Frontal cortex (tissue), 4 donors: ENCODE measurements around the gene MAP2K7. TPM values are rescaled to one million over a fixed set of nuclear protein-coding genes. Genes with fewer than 3 reads are reported as not detected.
"Not testable (repeated sequence)": the region's sequence is repeated elsewhere in the genome, so short reads cannot be mapped to it uniquely, and the experiment has no call there.

Source experiments
- DNase-seq, 2 donors: peaks; one replicate each; pipeline ENCODE4 v3.0.0; 2012; ENCODE audit warnings: low spot score in 2 of 2
- FAIRE-seq: peaks from 2 replicates; lab custom pipeline; 2012; peaks lifted over from hg19 to GRCh38; lab: Jason Lieb, UNC
- total RNA-seq: library from RNA; depleted of rRNA; stranded (reverse); fragments of >200 nt; gene quantifications from one replicate; pipeline ENCODE4 v1.2.3, GENCODE V29; 2014
- donor health status: control.
- donor health status: control.
- donor health status: control.

MAP2K7 gene
- 5.7 TPM for total RNA-seq

GRCh38 chr19:7903244-7904073 lies at the start of gene MAP2K7:
TSS of gene MAP2K7 (plus strand) at chr19:7903877. CDS start at chr19:7903945, 68 bp downstream.
- peak; percentile 100 for DNase-seq
- FAIRE-seq: peak; percentile 81

- no peak for FAIRE-seq
- peak in 1 of 2 donors; percentile 15 for DNase-seq
Measured at GRCh38 chr19:7855426-7856108, 48.1 kb upstream of the MAP2K7 start.

DNA sequence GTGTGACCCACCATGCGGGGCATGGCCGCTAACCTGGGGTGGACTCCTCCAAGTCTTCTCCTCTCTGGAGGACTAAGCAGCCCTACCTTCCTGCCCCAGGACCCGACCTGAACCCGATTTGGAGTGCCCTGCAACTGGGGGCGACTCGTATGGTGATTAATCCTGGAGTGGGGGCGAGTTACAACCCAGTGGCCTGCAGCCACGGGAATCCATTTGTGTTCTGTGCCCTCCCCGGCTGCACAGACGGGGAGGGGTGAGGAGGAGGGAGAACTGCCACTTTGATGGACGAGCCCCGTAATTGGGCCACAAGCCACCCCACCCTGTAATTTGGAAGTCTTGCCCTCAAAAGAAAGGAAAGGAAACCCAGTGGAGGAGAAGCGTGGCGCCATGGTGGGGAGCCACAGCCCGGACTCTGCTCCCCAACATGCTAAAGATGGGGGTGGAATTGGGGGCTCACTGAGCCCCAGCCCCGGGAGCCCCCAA lies 47.5 kb upstream of the MAP2K7 start:
- DNase-seq (peak in 1 of 2 donors; percentile 28), FAIRE-seq (no peak)

DNA sequence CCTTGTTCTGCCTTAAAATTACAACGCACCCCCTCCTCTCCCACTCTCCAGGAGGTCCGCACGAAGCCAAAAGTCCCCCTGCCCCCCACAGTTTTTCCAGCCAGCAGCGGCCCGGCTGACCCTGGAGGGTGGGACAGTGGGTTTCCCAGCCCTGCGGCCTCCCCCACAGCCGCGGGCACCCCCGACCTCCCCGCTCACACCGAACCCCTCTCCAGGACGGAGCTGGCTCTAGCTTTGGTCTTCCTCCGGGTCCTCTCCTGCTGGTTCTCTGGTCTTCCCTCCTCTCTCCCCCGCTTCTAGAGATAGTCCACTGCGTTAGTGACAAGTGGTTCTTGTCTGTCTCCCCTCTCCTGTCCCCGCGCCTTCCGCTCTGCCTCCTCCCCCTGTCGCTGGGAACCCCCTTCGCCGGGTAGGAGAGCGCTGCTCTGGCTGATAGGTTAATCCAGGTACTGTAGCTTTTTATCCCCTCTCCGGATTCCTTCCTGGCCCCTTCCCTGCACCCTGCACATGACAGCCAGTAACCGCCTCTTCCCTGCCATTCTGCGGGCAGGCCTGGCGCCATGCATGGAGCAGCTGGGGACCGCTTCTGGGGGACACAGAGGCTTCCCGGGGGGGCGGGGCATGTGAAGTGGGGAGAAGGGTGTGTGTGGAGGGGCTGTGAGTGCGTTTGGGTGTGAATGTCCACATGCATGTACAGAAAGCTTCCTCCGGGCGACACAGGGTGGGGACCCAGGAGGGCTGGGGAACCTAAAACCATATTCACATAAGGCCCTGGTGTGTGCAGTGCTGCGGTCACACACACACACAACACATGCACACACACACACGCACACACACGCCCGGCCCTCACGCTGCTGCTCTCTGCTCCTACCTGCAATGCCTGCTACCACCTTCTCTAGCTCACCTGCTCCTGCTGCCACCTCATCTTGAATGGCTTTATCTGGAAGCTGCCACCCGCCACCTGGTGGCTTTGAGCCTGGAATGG lies 46.7 kb upstream of the MAP2K7 start:
- FAIRE-seq (no peak), DNase-seq (peak in 1 of 2 donors; percentile 27)

GRCh38 chr19:7857727-7858108 lies 46.0 kb upstream of the MAP2K7 start:
- DNase-seq (peak in 1 of 2 donors; percentile 22), FAIRE-seq (no peak)

DNA sequence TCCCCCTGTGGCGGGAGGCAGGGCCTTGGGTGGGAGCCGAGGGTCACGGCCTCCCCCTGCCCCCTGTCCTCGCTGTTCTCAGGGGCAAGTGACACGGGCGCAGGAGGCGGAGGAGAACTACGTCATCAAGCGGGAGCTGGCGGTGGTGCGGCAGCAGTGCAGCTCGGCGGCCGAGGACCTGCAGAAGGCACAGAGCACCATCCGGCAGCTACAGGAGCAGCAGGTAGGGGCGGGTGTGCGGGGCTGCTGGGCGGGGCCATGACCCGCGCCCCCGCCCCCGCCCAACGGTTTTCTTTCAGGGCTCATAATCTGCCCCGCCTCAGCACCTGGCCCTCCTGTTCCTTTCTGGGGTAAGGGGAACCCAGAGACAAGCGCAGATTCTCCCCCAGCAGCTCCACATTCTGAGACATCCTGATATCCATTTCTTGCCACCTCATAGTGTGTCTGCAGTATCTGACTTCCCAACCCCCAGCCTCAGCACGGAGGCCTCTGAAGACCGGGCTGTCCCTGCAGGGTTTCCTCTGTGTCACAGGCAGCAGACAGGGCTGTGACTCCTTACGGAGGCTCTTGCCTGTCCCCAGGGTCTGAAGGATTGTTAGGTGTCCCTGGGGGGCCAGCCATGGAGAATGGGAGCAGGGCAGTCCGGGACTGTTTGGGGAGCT lies 45.4 kb upstream of the MAP2K7 start:
- DNase-seq (no peak), FAIRE-seq (no peak)

- FAIRE-seq, DNase-seq: not testable (repeated sequence)
Measured at GRCh38 chr19:7859087-7859486, 44.6 kb upstream of the MAP2K7 start.

DNA sequence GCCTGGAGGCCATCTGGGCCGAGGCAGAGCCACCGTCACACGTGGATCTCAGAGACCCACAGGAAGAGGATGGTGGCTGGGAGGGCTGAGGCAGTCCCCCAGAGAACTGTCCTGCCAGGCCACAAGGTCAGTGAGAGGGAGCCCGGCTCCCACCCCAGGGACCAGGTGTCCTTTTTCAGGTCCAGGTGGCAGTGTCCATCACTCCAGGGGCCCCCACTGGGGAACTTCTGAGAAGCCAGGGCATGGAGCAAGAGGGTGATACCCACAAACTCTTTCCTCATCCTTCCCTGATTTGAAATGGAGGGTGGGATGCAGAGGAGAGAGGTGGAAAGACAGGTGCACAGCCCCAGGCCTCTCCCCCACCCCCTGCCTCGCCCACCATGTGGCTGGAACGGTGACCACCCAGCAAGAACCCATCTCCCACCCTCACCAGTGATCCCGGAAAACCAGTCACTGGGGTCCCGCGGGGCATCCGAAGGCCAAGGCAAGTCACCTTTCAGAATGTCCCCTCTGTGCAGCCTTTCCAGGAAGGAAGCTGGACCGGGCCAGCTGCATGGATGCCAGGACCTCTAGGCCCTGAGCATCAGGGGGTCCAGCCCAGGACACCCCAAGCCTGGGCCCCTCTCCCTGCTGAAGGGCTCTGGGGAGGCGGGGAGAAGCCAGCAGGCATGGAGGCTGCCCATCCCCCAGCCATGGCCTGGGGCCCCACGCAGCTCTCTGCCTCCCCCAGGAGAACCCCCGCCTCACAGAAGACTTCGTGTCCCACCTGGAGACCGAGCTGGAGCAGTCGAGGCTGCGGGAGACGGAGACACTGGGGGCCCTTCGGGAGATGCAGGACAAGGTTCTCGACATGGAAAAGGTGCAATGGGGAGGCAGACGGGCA lies 43.6 kb upstream of the MAP2K7 start:
- FAIRE-seq (no peak), DNase-seq (peak in 1 of 2 donors; percentile 35)

- FAIRE-seq: no peak
Measured at GRCh38 chr19:7860714-7861618, 42.7 kb upstream of the MAP2K7 start.

DNA sequence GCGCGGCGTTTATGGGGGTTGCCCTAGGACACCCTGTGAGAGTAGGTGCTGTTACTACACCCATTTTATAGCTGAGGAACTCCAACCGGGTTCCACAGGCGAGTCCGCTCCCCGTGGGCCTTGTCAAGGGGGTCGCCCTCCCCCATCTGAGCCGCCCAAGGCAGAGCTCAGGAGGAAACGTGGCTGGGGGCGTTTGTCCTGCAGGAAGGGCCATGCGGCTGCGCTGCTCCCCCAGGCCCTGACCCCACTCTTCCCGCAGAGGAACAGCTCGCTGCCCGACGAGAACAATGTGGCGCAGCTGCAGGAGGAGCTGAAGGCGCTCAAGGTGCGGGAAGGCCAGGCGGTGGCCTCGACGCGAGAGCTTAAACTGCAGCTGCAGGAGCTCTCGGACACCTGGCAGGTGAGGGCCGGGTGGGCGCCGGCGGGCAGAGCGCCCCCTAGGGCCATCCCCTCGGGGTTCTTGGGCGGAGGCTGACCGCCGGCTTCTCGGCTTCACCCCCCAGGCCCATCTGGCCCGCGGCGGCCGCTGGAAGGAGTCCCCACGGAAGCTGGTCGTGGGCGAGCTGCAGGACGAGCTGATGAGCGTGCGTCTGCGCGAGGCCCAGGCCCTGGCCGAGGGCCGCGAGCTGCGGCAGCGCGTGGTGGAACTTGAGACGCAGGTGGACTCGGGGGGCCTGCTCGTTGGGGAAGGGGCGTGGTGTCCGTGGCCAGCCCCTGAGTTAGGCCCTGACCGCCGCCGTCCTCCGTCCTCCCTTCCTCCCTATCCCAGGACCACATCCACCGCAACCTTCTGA lies 41.9 kb upstream of the MAP2K7 start:
- FAIRE-seq: no peak
- DNase-seq: peak in 1 of 2 donors; percentile 44

More at GRCh38 chr19:7860714-7861618, 42.7 kb upstream of the MAP2K7 start:
- DNase-seq: peak; percentile 77 to 79

- FAIRE-seq: no peak
- peak; percentile 82 to 88 for DNase-seq
Measured at GRCh38 chr19:7862413-7862951, 41.2 kb upstream of the MAP2K7 start.

DNA sequence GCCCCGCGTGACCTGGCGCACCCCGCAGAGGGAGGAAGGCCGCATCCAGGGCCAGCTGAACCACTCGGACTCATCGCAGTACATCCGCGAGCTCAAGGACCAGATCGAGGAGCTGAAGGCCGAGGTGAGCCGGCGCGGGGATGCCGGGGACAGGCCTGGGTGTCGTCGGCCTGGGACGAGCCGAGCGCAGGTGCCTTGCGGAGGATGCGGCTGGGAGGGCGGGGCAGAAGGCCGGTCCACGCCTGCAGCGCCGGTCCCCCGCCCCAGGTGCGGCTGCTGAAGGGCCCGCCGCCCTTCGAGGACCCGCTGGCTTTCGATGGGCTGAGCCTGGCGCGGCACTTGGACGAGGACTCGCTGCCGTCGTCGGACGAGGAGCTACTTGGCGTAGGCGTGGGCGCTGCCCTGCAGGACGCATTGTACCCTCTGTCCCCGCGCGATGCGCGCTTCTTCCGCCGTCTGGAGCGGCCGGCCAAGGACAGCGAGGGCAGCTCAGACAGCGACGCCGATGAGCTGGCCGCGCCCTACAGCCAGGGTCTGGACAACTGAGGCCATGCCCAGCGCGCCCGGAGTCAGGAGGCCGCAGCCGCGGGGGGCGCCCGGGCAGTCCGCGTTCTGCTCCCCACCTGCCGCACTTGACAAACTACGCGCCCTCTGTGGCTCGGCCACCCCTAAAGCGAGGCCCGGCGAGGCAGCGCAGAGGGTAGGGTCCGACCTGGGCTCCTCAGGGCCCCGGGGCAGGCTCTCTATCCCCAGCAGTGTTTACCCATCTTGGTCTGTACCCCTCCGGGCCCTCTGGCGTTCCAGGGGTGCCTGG lies 40.3 kb upstream of the MAP2K7 start:
- peak in 1 of 2 donors; percentile 46 for DNase-seq
- no peak for FAIRE-seq

DNA sequence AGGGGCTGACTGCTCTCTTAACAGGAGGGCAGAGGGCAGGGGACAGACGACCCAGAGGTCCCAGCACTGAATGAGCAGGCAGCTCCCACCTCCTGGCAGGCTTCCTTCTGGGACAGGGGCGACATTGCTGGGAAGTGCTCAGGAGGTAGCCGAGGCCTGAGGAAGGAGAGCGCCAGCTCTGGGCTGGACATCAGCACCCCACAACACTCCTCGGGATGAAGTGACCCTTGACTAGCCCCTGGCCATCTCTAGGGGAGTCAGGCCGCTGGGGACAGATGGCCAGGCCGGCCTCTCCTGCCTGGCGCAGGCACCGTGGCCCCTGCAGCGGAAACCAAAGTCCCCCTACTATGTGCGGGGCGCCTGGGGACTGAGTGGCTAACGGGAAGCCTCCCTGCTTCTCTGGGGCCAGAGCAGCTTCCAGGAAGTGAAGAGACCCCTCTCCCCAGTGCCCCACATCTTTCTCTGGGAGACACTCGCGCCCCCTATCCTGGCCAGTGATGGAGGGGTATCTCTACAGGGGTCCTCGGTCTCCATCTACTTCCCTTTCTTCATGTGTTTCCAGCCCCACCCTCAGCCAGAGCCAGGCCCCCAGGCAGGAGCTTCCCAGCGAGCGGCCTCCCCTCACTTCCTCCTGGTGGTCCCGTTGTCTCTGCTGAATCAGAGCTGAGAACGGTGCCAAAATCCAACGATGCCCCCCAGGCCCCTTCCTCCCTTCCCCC lies 39.5 kb upstream of the MAP2K7 start:
- FAIRE-seq (no peak), DNase-seq (peak in 1 of 2 donors; percentile 33)

DNA sequence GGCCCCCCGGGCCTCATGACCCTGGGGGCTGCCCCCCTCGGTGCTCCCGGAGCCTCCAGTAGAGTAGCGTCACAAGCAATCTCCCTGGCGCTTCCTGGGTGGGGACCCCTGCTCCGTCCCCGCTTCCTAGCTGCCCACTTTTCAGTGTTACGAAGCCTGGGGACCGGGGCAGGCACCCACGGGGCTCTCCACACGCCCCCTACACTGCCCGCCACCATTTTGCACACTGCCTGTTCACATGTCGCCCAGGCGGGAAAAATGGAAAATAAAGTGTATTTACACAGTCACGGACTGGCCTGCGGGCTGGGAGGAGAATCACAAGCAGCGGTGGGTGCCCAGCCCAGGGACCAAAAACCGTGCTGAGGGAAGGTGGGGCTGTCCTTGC lies 39.0 kb upstream of the MAP2K7 start:
- DNase-seq (no peak), FAIRE-seq (no peak)
